Glomerular endothelial cell (primary cell): ENCODE measurements around the gene GALR2. TPM values are rescaled to one million over a fixed set of nuclear protein-coding genes. Genes with fewer than 3 reads are reported as not detected.

Experiments
- DNase-seq: peaks from one replicate; pipeline ENCODE4 v3.0.0-alpha.2; 2011; ENCODE audit warnings: low read depth, low spot score; ENCODE audit errors: extremely low read depth
- total RNA-seq: library from RNA; depleted of rRNA; stranded (reverse); fragments of >200 nt; gene quantifications from 2 replicates; pipeline ENCODE4 v1.2.3, GENCODE V29; 2015

Gene GALR2
- total RNA-seq, 1 donor from 2014 or later = not detected

- no peak for DNase-seq
These were observed 49.4 kb downstream of the GALR2 start for GRCh38 chr17:76123749-76124581.

- DNase-seq = no peak
These were observed 50.2 kb downstream of the GALR2 start for GRCh38 chr17:76124582-76125390.

DNA sequence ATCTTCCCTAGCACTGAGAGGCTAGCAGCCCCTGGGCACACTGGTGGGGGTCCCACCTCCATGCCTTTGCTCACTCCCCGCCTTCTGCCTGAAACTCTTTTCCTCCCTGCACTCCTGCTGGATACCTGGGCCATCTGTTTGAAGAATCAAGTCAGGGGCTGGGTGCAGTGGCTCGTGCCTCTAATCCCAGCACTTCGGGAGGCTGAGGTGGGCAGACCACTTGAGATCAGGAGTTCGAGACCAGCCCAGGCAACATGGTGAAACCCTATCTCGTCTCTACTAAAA lies 50.8 kb downstream of the GALR2 start:
- DNase-seq = no peak

DNA sequence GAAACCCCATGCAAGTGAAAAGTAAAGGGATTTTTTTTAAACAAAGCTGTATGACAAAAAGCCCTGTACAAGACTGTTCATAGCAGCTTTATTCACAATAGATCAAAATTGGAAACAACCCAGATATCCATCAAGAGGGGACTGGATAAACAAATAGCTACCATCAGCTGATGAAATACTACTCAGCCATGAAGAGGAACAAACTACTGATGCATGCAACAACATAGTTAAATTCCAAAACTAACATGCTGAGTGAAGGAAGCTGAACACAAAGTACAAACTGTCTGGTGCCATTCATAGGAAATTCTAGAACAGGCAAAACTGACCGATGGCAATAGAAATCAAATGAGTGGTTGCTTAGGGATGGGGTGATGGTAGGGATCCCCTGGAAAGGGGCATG lies 51.3 kb downstream of the GALR2 start:
- DNase-seq = no peak

Other genes starting within 250 kb of the GALR2 start
- 1.1 and 1.6 TPM in 2 replicates for gene UNC13D, start 230.4 kb upstream of the GALR2 start, total RNA-seq
- 66.6 and 74.7 TPM in 2 replicates for gene WBP2, start 219.4 kb upstream of the GALR2 start, total RNA-seq
- 90.3 and 98.8 TPM in 2 replicates for gene TRIM47, start 196.2 kb upstream of the GALR2 start, total RNA-seq
- gene TRIM65, start 177.8 kb upstream of the GALR2 start, total RNA-seq = 43.2 and 43.5 TPM in 2 replicates
- 33.9 and 36.8 TPM in 2 replicates for gene MRPL38, start 169.9 kb upstream of the GALR2 start, total RNA-seq
- 4.9 and 9.5 TPM in 2 replicates for gene FBF1, start 133.7 kb upstream of the GALR2 start, total RNA-seq
- gene ACOX1, start 95.6 kb upstream of the GALR2 start, total RNA-seq = 45.0 and 47.4 TPM in 2 replicates
- 15.1 and 27.1 TPM in 2 replicates for gene TEN1, start 95.5 kb upstream of the GALR2 start, total RNA-seq
- 1.7 and 3.3 TPM in 2 replicates for gene CDK3, start 73.9 kb upstream of the GALR2 start, total RNA-seq
- 0.06 and 1.2 TPM in 2 replicates for gene EVPL, start 47.5 kb upstream of the GALR2 start, total RNA-seq
- 41.9 and 62.2 TPM in 2 replicates for gene SRP68, start 2.3 kb upstream of the GALR2 start, total RNA-seq
- gene ZACN, start 4.4 kb downstream of the GALR2 start, total RNA-seq = not detected in 2 replicates
- 74.2 and 81.0 TPM in 2 replicates for gene EXOC7, start 29.0 kb downstream of the GALR2 start, total RNA-seq
- gene FOXJ1, start 66.5 kb downstream of the GALR2 start, total RNA-seq = 0.18 and 0.39 TPM in 2 replicates
- gene RNF157, start 165.7 kb downstream of the GALR2 start, total RNA-seq = 0.44 and 0.58 TPM in 2 replicates
- 13.6 and 25.7 TPM in 2 replicates for gene UBALD2, start 190.6 kb downstream of the GALR2 start, total RNA-seq
- gene QRICH2, start 233.5 kb downstream of the GALR2 start, total RNA-seq = 3.5 and 6.8 TPM in 2 replicates